ENCODE measurements around the gene CNNM1. TPM values are rescaled to one million over a fixed set of nuclear protein-coding genes. Genes with fewer than 3 reads are reported as not detected.

Gene CNNM1
- total RNA-seq, 1 donor from 2014 or later: 0.35 TPM

- Histone ChIP-seq H3K4me1 (no peaks in the 10 kb centered on the region), H3K27me3 (ENCODE audit: low read depth) (peaks cover 5% of the 10 kb centered on the region), H3K27ac (no peak overlapping the region), H3K36me3 (no peaks in the 10 kb centered on the region), H3K9me3 (peaks cover 5% of the 10 kb centered on the region), H3K4me3 (no peak overlapping the region)
- intact Hi-C loops (cut with DNase I): no loop called here
- no peak for DNase-seq
- TF ChIP-seq CTCF (IDR thresholded peaks at IDR 0.05): no peak
- peak in 1 of 2 donors; percentile 13 for ATAC-seq
These were observed 13.3 kb upstream of the CNNM1 start for GRCh38 chr10:99315853-99316252.

GRCh38 chr10:99316374-99316773, 12.8 kb upstream of the CNNM1 start:
- intact Hi-C loops (cut with DNase I): no loop called here
- H3K27me3 ChIP-seq (ENCODE audit: low read depth): peaks cover 5% of the 10 kb centered on the region
- peaks cover 5% of the 10 kb centered on the region for H3K9me3 ChIP-seq
- H3K36me3 ChIP-seq: no peaks in the 10 kb centered on the region
- H3K4me3 ChIP-seq: no peak overlapping the region
- H3K4me1 ChIP-seq: no peaks in the 10 kb centered on the region
- no peak overlapping the region for H3K27ac ChIP-seq
- ATAC-seq (no peak), DNase-seq (no peak)
- TF ChIP-seq CTCF (IDR thresholded peaks at IDR 0.05): no peak

- no peak for TF ChIP-seq CTCF (IDR thresholded peaks at IDR 0.05)
- no peaks in the 10 kb centered on the region for H3K9me3 ChIP-seq
- H3K4me3 ChIP-seq: no peak overlapping the region
- H3K27ac ChIP-seq: no peak overlapping the region
- no peaks in the 10 kb centered on the region for H3K4me1 ChIP-seq
- H3K27me3 ChIP-seq (ENCODE audit: low read depth): peaks cover 14% of the 10 kb centered on the region
- ATAC-seq (no peak), DNase-seq (no peak)
- intact Hi-C loops (cut with DNase I): no loop called here
- H3K36me3 ChIP-seq: no peaks in the 10 kb centered on the region
These were observed 11.1 kb upstream of the CNNM1 start for GRCh38 chr10:99318048-99318447.

GRCh38 chr10:99318475-99318874, 10.7 kb upstream of the CNNM1 start:
- no peaks in the 10 kb centered on the region for H3K4me1 ChIP-seq
- DNase-seq (no peak), ATAC-seq (no peak)
- no peak for TF ChIP-seq CTCF (IDR thresholded peaks at IDR 0.05)
- H3K9me3 ChIP-seq: no peaks in the 10 kb centered on the region
- H3K36me3 ChIP-seq: no peaks in the 10 kb centered on the region
- H3K27ac ChIP-seq: no peak overlapping the region
- H3K27me3 ChIP-seq (ENCODE audit: low read depth): peaks cover 14% of the 10 kb centered on the region
- intact Hi-C loops (cut with DNase I): no loop called here
- H3K4me3 ChIP-seq: no peak overlapping the region

- no peak overlapping the region for H3K4me3 ChIP-seq
- H3K27me3 ChIP-seq (ENCODE audit: low read depth): peaks cover 42% of the 10 kb centered on the region
- DNase-seq (no peak), ATAC-seq (no peak)
- no peak overlapping the region for H3K27ac ChIP-seq
- H3K4me1 ChIP-seq: peaks cover 15% of the 10 kb centered on the region
- no peaks in the 10 kb centered on the region for H3K9me3 ChIP-seq
- no peaks in the 10 kb centered on the region for H3K36me3 ChIP-seq
- TF ChIP-seq CTCF (IDR thresholded peaks at IDR 0.05): no peak
- intact Hi-C loops (cut with DNase I): no loop called here
These were observed 3.9 kb upstream of the CNNM1 start for GRCh38 chr10:99325281-99325680.

- Histone ChIP-seq H3K9me3 (no peaks in the 10 kb centered on the region), H3K36me3 (no peaks in the 10 kb centered on the region), H3K4me3 (no peak overlapping the region), H3K27ac (no peak overlapping the region), H3K4me1 (peaks cover 19% of the 10 kb centered on the region), H3K27me3 (ENCODE audit: low read depth) (peaks cover 56% of the 10 kb centered on the region)
- intact Hi-C loops (cut with DNase I): no loop called here
- no peak for TF ChIP-seq CTCF (IDR thresholded peaks at IDR 0.05)
- ATAC-seq: no peak
- no peak for DNase-seq
These were observed 2.3 kb upstream of the CNNM1 start for GRCh38 chr10:99326871-99327270.
